Measurements from ENCODE around the gene SORT1.
"Not testable (repeated sequence)": the region's sequence is repeated elsewhere in the genome, so short reads cannot be mapped to it uniquely, and the experiment has no call there.

SORT1 gene

GRCh38 chr1:109397581-109398342 is at the start of gene SORT1:
SORT1 (minus strand) TSS chr1:109397918; CDS start chr1:109397892, 26 bp downstream.
- DNase-seq (ENCODE audit: low read depth in 2 of 2, low spot score in 1 of 2) = peak in 1 of 2 donors; percentile 36

- DNase-seq (ENCODE audit: low read depth in 2 of 2, low spot score in 1 of 2) = not testable (repeated sequence)
Measured at GRCh38 chr1:109445949-109446695, 48.4 kb upstream of the SORT1 start.

- DNase-seq (ENCODE audit: low read depth in 2 of 2, low spot score in 1 of 2) = no peak
Measured at GRCh38 chr1:109444346-109444745, 46.6 kb upstream of the SORT1 start.

- DNase-seq (ENCODE audit: low read depth in 2 of 2, low spot score in 1 of 2) = no peak
Measured at GRCh38 chr1:109443476-109443875, 45.8 kb upstream of the SORT1 start.

- DNase-seq (ENCODE audit: low read depth in 2 of 2, low spot score in 1 of 2) = no peak
Measured at GRCh38 chr1:109441069-109441468, 43.4 kb upstream of the SORT1 start.

GRCh38 chr1:109438798-109439297 is 41.1 kb upstream of the SORT1 start:
- no peak for DNase-seq (ENCODE audit: low read depth in 2 of 2, low spot score in 1 of 2)

GRCh38 chr1:109434484-109434883 is 36.8 kb upstream of the SORT1 start:
- no peak for DNase-seq (ENCODE audit: low read depth in 2 of 2, low spot score in 1 of 2)

- DNase-seq (ENCODE audit: low read depth in 2 of 2, low spot score in 1 of 2) = no peak
Measured at GRCh38 chr1:109433322-109433721, 35.6 kb upstream of the SORT1 start.

- no peak for DNase-seq (ENCODE audit: low read depth in 2 of 2, low spot score in 1 of 2)
Measured at GRCh38 chr1:109432336-109432735, 34.6 kb upstream of the SORT1 start.

GRCh38 chr1:109427171-109427467 is 29.4 kb upstream of the SORT1 start:
- DNase-seq (ENCODE audit: low read depth in 2 of 2, low spot score in 1 of 2) = no peak

GRCh38 chr1:109426281-109427170 is 28.8 kb upstream of the SORT1 start, which contains the start of gene PSMA5:
PSMA5 (minus strand) TSS chr1:109426448; CDS start chr1:109426330, 118 bp downstream.
- peak; percentile 86 to 93 for DNase-seq (ENCODE audit: low read depth in 2 of 2, low spot score in 1 of 2)

- DNase-seq (ENCODE audit: low read depth in 2 of 2, low spot score in 1 of 2) = peak; percentile 37 to 41
Measured at GRCh38 chr1:109425391-109426280, 27.9 kb upstream of the SORT1 start.

- DNase-seq (ENCODE audit: low read depth in 2 of 2, low spot score in 1 of 2) = no peak
Measured at GRCh38 chr1:109423498-109423897, 25.8 kb upstream of the SORT1 start.

GRCh38 chr1:109412551-109412950 is 14.8 kb upstream of the SORT1 start:
- DNase-seq (ENCODE audit: low read depth in 2 of 2, low spot score in 1 of 2) = no peak

GRCh38 chr1:109404838-109405237 is 7.1 kb upstream of the SORT1 start:
- no peak for DNase-seq (ENCODE audit: low read depth in 2 of 2, low spot score in 1 of 2)

- DNase-seq (ENCODE audit: low read depth in 2 of 2, low spot score in 1 of 2) = no peak
Measured at GRCh38 chr1:109402025-109402424, 4.3 kb upstream of the SORT1 start.

GRCh38 chr1:109400035-109400655 is 2.4 kb upstream of the SORT1 start:
- DNase-seq (ENCODE audit: low read depth in 2 of 2, low spot score in 1 of 2) = no peak

GRCh38 chr1:109399326-109399957 is 1.7 kb upstream of the SORT1 start:
- DNase-seq (ENCODE audit: low read depth in 2 of 2, low spot score in 1 of 2) = no peak
